ENCODE measurements around the gene OSBPL5.

- no peak for TF ChIP-seq ZNF521 (tag by site-specific recombination; IDR thresholded peaks at IDR 0.05)
- TF ChIP-seq ZBTB8A (tag by site-specific recombination; IDR thresholded peaks at IDR 0.05), result no peak
- no peak for TF ChIP-seq ZNF239 (tag by site-specific recombination; IDR thresholded peaks at IDR 0.05)
Measured at GRCh38 chr11:3050386-3051195, 114.5 kb downstream of the OSBPL5 start.

Data from HEK293 (cell line).